Activated T-helper 17 cell treated with anti-CD3 and anti-CD28 coated beads, Interleukin-2, amount 50 U/mL, for 72 hours (primary cell): Measurements from ENCODE around the gene ASMTL. TPM values are rescaled to one million over a fixed set of nuclear protein-coding genes. Genes with fewer than 3 reads are reported as not detected.
"Not testable (repeated sequence)": the region's sequence is repeated elsewhere in the genome, so short reads cannot be mapped to it uniquely, and the experiment has no call there.

Source experiments
- ATAC-seq: fragments of 150-1000 bp; cut with Tn5 transposase; replicated peaks from 2 replicates; pipeline ENCODE4 v1.10.0; 2021; ENCODE audit warnings: mild to moderate bottlenecking, moderate library complexity
- H3K27ac Mint-ChIP-seq: one replicate; pipeline ENCODE4 v1.8.0; 2022; ENCODE audit warnings: mixed read lengths
- H3K27me3 Mint-ChIP-seq: one replicate; pipeline ENCODE4 v1.8.0; 2022; ENCODE audit warnings: mixed read lengths
- H3K36me3 Mint-ChIP-seq: one replicate; pipeline ENCODE4 v1.8.0; 2022; ENCODE audit warnings: low read depth, mild to moderate bottlenecking, mixed read lengths
- H3K4me1 Mint-ChIP-seq: one replicate; pipeline ENCODE4 v1.8.0; 2022; ENCODE audit warnings: mixed read lengths
- H3K4me3 Mint-ChIP-seq: one replicate; pipeline ENCODE4 v1.8.0; 2022; ENCODE audit warnings: mild to moderate bottlenecking, mixed read lengths
- H3K9me3 Mint-ChIP-seq: one replicate; pipeline ENCODE4 v1.8.0; 2022; ENCODE audit warnings: mixed read lengths
- total RNA-seq, 2 donors: library from RNA; stranded (reverse); gene quantifications; one replicate each; pipeline ENCODE4 v1.2.3, GENCODE V29; 2022

ASMTL gene
- total RNA-seq, 2 donors from 2014 or later = 50.6 to 65.5 TPM

DNA sequence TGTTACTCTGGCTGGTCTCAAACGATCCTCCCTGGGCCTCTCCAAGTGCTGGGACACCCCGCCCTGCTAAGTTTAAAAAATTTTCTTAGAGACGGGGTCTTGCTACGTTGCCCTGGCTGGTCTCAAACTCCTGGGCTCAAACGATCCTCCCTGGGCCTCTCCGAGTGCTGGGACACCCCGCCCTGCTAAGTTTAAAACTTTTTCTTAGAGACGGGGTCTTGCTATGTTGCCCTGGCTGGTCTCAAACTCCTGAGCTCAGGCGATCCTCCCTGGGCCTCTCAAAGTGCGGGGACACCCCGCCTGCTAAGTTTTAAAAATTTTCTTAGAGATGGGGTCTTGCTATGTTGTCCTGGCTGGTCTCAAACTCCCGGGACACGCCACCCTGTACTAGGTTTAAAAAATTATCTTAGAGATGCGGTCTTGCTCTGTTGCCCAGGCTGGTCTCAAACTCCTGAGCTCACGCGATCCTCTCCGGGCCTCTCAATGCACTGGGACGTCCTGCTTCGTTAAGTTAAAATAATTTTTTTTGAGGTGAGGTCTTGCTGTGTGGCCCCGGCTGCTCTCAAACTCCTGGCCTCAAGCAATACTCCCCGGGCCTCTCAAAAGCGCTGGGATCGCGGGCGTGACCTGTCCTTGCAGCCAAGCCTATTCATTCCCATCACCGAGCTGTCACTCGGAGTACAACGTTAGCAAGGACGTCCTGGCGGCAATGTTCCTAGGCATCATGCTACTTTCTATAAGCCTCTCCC, 61.9 kb downstream of the ASMTL start:
- H3K27me3 Mint-ChIP-seq = no peaks in the 10 kb centered on the region
- peak overlapping the region; percentile 84 for H3K4me3 Mint-ChIP-seq
- peaks cover 31% of the 10 kb centered on the region for H3K4me1 Mint-ChIP-seq
- H3K36me3 Mint-ChIP-seq = peaks cover 78% of the 10 kb centered on the region
- no peak for ATAC-seq
- peak overlapping the region; percentile 87 for H3K27ac Mint-ChIP-seq
- H3K9me3 Mint-ChIP-seq = no peaks in the 10 kb centered on the region

DNA sequence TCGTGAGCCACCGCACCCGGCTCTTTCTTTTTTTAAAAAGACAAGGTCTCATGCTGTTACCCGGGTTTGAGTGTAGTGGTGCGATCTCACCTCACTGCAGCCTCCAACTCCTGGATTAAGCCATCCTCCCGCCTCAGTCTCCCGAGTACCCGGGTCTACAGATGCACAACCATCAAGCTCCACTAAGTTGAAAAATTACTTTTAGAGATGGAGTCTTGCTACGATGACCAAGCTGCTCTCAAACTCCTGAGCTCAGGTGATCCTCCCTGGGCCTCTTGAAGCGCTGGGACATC, 62.8 kb downstream of the ASMTL start:
- no peak for ATAC-seq
- Mint-ChIP-seq H3K27ac (no peak overlapping the region), H3K4me1 (peaks cover 23% of the 10 kb centered on the region), H3K27me3 (no peaks in the 10 kb centered on the region), H3K9me3 (no peaks in the 10 kb centered on the region), H3K4me3 (peak overlapping the region; percentile 84), H3K36me3 (peaks cover 79% of the 10 kb centered on the region)

DNA sequence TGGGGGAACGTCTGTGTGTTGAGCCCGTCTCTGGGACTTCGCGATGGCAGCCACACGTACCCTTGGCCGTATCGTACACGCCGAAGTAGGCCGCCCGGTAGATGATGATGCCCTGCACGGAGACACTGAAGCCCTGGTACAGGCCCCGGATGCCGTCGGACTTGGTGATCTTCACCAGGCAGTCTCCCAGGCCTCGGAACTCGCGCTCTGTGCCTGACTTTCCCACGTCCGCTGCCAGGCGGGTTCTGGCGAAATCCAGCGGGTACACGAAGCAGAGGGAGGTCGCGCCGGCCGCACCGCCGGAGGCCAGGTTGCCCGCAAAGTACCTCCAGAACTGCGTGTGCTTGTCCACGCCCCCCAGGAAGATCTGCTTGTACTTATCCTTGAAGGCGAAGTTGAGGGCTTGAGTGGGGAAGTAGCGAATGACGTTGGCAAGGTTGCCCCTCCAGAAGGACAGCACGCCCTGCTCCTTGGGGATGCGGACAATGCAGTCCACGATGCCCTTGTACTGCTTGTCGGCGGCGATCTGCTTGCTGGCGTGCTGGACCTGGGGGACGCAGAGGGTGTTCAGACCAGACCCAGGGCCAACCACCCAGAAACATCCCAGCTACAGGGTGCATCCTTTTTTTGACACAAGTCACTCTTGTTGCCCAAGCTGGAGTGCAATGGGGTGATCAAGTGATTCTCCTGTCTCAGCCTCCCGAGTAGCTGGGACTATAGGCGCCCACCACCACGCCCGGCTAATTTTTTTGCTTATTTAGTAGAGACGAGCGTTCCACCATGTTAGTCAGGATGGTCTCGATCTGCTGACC, 63.3 kb downstream of the ASMTL start:
- H3K27ac Mint-ChIP-seq = no peak overlapping the region
- ATAC-seq = no peak
- no peaks in the 10 kb centered on the region for H3K9me3 Mint-ChIP-seq
- H3K36me3 Mint-ChIP-seq = peaks cover 84% of the 10 kb centered on the region
- H3K4me3 Mint-ChIP-seq = peak overlapping the region; percentile 84
- H3K4me1 Mint-ChIP-seq = peaks cover 20% of the 10 kb centered on the region
- H3K27me3 Mint-ChIP-seq = no peaks in the 10 kb centered on the region

DNA sequence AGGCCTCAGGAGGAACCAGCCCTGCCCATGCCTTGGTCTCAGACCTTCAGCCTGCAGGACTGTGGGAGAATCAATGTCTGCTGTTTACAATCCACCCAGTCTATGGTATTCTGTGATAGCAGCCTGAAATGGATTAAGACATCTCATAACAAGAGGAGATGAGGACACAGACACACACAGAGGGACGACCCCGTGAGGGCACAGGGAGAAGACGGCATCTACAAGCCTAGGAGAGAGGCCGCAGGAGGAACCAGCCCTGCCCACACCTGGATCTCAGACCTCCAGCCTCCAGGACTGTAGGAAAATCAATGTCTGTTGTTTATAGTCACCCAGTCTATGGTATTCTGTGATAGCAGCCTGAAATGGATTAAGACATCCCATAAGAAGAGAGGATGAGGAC, 64.1 kb downstream of the ASMTL start:
- Mint-ChIP-seq H3K27ac (peak overlapping the region; percentile 87), H3K9me3 (no peaks in the 10 kb centered on the region), H3K36me3 (peaks cover 91% of the 10 kb centered on the region), H3K27me3 (no peaks in the 10 kb centered on the region), H3K4me1 (peaks cover 13% of the 10 kb centered on the region), H3K4me3 (peak overlapping the region; percentile 84)
- no peak for ATAC-seq

DNA sequence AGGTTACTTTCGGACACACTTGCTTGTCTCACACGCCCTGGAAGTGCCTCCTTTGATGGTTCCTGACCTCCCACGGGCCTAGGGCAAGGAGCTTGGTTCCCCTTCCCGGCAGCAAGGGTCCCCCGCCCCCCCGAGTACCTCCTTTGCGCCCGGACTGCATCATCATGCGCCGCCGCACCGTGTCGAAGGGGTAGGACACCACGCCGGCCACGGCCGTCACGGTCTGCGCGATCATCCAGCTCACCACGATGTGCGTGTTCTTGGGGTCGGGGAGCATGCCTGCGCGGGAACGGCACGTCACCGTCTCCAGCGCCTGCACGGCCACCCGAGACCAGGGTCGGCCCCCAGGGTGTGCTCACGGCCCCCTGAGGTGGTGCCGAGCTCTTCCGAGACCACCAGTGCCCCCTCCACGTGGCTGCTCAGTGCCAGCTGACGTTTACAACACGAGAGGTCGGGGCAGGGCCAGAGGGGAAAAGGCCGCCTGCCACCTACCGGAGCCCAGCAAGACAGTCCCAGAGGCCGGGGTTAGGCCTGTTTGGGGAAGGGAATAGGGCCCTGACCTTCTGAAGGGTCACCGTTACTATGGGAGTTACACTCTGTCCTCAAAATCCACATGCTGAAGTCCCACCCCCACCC, 65.5 kb downstream of the ASMTL start:
- H3K27ac Mint-ChIP-seq = peak overlapping the region; percentile 87
- H3K9me3 Mint-ChIP-seq = no peaks in the 10 kb centered on the region
- peaks cover 10% of the 10 kb centered on the region for H3K4me1 Mint-ChIP-seq
- no peaks in the 10 kb centered on the region for H3K27me3 Mint-ChIP-seq
- H3K36me3 Mint-ChIP-seq = peaks cover 89% of the 10 kb centered on the region
- no peak for ATAC-seq
- peak overlapping the region; percentile 84 for H3K4me3 Mint-ChIP-seq

DNA sequence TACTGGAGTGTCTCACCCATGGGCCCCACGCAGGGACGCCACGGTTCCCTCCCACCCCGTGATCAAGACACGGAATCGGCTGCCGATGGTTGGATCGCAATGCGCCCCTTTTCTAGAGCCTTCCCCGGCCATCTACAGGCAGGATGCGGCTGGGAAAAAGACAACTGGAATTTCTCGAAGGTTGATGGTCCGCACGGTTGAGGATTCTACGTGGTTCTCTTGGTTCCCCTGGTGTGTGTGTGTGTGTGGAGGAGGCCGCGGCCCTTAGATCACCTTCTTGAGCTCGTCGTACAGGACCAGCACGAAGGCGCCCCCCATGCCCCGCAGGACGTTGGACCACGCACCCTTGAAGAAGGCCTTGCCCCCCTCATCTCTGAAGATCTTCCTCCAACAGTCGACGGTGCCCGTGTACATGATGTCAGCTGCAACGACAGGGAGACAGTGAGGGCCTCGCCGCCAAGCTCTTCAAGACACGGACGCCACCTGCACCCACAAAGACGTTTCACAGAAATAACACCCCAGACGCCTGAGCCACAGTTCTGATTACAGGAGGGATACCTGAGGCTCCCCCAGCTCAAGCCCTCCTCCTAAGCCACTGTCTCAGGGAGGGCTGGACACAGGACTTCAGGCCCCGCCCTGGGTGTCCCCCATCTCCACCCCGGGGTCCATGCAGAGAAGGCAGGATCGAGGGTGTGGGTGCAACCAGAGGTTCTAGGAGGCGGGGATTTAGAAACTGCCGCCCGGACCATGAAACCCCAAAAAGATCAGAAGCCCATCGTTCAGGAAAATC, 66.2 kb downstream of the ASMTL start:
- Mint-ChIP-seq H3K4me3 (no peak overlapping the region), H3K27me3 (no peaks in the 10 kb centered on the region), H3K9me3 (no peaks in the 10 kb centered on the region), H3K27ac (no peak overlapping the region), H3K4me1 (peaks cover 10% of the 10 kb centered on the region), H3K36me3 (peaks cover 83% of the 10 kb centered on the region)
- no peak for ATAC-seq

DNA sequence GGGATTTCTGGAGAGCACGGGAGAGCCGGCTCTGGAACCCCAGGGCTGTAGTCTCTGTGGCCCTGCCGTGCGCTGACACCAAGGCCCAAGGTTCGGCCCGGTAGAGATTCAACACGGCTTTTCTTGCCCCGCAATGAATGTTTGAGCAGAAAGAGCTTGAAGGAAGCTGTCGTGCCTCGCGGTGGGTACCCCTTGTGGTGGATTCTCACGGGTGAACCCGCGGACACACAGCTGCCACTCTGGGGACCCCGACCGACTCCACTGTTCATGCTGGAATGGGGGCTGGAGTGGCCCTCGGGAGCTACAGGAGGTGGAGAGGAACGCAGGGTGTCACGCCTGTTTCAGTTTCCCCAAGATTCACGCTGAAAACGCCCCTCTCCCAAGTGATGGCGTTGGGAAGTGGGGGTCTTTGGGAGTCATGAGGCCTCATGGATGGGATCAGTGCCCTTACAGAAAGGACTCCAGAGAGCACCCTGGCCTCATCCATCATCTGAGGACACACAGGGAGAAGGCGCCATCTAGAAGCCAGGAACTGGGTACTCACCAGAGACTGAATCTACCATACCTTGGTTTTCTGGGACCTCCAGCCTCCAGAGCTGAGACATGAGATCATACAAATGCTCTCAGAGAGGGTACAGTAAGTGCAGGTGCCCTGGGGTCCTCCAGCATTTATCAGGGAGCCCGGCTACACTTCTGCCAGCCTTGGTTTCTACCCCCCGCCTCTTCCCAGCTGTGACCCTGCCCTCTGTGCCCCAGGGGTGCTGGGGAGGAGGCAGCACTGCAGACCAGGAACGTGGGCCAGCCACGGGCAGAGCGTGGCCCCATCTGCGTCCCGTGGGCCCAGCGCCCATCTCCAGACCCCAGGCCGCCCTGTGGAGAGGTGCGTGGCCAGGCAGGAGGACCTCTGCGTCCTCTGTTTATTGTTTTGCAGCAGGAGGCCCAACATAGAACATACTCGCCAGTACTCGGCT, 67.2 kb downstream of the ASMTL start:
- H3K27me3 Mint-ChIP-seq = no peaks in the 10 kb centered on the region
- H3K4me1 Mint-ChIP-seq = peaks cover 10% of the 10 kb centered on the region
- no peak overlapping the region for H3K4me3 Mint-ChIP-seq
- H3K36me3 Mint-ChIP-seq = peaks cover 73% of the 10 kb centered on the region
- no peak overlapping the region for H3K27ac Mint-ChIP-seq
- no peaks in the 10 kb centered on the region for H3K9me3 Mint-ChIP-seq
- peak; percentile 10 for ATAC-seq

DNA sequence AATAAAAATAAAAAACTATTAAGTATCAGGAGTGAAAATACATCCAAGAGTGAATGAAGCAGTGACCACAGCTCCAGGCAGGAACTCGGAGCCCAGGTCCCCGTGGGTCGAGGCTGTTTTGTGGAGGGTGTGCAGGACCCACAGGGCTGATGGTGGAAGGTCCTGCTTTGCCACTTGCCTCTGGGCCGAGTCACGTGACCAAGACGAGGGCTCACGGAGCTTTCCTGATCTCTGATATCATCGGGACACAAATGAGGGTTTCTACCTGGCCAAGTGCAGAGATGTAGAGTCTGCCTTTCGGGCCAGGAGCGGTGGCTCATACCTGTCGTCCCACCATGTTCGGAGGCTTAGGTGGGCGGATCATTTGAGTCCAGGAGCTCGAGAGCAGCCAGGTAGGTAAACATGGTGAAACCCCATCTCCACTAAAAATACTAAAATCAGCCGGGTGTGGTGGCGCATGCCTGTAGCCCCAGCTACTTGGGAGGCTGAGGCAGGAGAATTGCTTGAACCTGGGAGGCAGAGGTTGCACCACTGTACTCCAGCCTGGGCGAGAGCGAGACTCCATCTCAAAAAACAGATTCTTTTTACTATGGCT, 68.0 kb downstream of the ASMTL start:
- H3K9me3 Mint-ChIP-seq = no peaks in the 10 kb centered on the region
- ATAC-seq = no peak
- no peak overlapping the region for H3K27ac Mint-ChIP-seq
- H3K27me3 Mint-ChIP-seq = no peaks in the 10 kb centered on the region
- peaks cover 66% of the 10 kb centered on the region for H3K36me3 Mint-ChIP-seq
- H3K4me3 Mint-ChIP-seq = no peak overlapping the region
- peaks cover 10% of the 10 kb centered on the region for H3K4me1 Mint-ChIP-seq

DNA sequence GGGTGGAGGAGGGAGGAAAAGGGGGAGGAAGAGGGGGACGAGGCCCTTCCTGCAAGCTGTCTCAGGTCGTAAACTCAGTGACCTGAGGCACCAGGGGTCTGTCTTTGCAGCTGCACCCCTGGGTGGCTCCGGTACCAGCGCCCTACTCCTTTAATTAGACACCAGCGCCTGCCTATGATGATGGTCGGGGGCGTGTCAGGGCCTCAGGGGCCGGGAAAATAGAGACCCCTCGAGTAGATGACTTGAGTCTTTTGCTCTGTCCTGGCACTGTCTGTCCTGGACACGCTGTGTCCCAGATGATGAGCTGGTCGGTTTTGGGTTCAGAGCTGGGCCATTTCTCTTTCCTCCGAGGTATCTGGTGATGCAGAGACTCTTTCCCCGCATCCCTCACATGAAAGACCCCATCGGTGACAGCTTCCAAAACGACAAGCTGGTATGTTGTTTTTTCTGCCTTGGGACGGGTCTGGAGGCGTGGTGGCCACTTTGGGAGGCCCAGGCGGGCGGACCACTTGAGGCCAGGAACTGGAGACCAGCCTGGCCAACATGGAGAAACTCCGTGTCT, 72.0 kb downstream of the ASMTL start:
- H3K27me3 Mint-ChIP-seq = no peaks in the 10 kb centered on the region
- H3K4me1 Mint-ChIP-seq = no peaks in the 10 kb centered on the region
- H3K9me3 Mint-ChIP-seq = no peaks in the 10 kb centered on the region
- peaks cover 26% of the 10 kb centered on the region for H3K36me3 Mint-ChIP-seq
- ATAC-seq = no peak
- no peak overlapping the region for H3K27ac Mint-ChIP-seq
- H3K4me3 Mint-ChIP-seq = no peak overlapping the region

DNA sequence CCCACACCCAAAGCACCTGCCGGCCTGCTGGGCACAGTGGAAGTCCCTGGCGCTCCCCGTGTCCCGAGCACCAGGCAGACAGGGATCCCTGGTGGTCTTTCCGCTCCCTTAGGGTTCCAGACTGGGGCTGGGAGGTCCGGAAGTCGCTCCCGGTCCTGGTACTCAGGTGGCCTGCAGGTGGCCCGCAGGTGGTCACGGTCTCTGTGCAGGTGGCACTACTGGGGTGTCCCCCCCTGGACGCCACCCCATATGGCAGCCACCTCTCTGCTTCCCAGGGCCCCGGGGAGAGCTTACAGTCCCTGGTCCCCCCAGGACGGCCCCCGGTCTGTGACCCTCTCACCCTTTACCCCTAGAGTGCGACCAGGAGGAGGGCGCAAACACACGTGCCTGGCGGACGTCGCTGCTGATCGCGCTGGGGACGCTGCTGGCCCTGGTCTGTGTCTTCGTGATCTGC, 74.4 kb downstream of the ASMTL start:
- no peak for ATAC-seq
- no peaks in the 10 kb centered on the region for H3K4me1 Mint-ChIP-seq
- H3K36me3 Mint-ChIP-seq = peaks cover 1% of the 10 kb centered on the region
- H3K4me3 Mint-ChIP-seq = no peak overlapping the region
- H3K27me3 Mint-ChIP-seq = no peaks in the 10 kb centered on the region
- no peak overlapping the region for H3K27ac Mint-ChIP-seq
- H3K9me3 Mint-ChIP-seq = no peaks in the 10 kb centered on the region

DNA sequence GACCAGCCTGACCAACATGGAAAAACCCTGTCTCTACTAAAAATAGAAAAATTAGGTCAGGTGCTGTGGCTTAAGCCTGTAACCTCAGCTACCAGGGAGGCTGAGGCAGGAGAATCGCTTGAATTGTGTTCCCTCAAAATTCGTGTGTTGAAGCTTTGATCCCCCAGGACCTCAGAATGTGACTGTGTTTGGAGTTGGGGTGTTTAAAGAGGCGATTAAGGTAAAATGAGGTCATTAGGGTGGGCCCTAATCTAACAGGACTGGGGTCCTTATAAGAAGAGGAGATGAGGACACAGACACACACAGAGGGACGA, 84.4 kb downstream of the ASMTL start:
- Mint-ChIP-seq H3K36me3 (no peaks in the 10 kb centered on the region), H3K4me1 (no peaks in the 10 kb centered on the region), H3K27me3 (no peaks in the 10 kb centered on the region), H3K9me3 (no peaks in the 10 kb centered on the region), H3K4me3 (no peak overlapping the region), H3K27ac (peak overlapping the region; percentile 73)
- ATAC-seq = no peak

DNA sequence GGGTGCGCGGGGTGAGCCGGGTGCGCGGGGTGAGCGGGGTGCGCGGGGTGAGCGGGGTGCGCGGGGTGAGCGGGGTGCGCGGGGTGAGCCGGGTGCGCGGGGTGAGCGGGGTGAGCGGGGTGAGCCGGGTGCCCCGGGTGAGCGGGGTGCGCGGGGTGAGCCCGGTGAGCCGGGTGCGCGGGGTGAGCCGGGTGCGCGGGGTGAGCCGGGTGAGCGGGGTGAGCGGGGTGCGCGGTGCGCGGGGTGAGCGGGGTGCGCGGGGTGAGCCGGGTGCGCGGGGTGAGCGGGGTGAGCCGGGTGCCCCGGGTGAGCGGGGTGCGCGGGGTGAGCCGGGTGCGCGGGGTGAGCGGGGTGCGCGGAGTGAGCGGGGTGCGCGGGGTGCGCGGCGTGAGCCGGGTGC, 86.3 kb downstream of the ASMTL start:
- H3K4me3 Mint-ChIP-seq, ATAC-seq, H3K27me3 Mint-ChIP-seq, H3K4me1 Mint-ChIP-seq, H3K27ac Mint-ChIP-seq, H3K36me3 Mint-ChIP-seq, H3K9me3 Mint-ChIP-seq: not testable (repeated sequence)

DNA sequence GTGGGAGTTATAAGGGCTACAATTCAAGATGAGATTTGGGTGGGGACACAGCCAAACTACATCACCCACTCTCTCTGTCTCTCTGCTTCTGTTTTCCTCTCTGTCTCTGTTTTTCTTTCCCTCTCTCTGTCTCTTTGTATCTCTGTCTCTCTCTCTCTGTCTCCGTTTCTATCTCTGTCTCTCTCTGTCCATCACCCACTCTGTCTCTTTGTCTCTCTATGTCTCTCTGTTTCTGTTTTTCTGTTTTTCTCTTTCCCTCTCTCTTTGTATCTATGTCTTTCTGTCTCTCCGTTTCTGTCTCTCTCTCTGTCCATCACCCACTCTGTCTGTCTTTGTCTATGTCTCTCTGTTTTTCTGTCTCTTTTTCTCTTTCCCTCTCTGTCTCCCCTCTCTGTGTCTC, 90.8 kb downstream of the ASMTL start:
- H3K9me3 Mint-ChIP-seq = no peaks in the 10 kb centered on the region
- H3K4me1 Mint-ChIP-seq = peaks cover 9% of the 10 kb centered on the region
- peak overlapping the region; percentile 80 for H3K27ac Mint-ChIP-seq
- ATAC-seq = no peak
- H3K4me3 Mint-ChIP-seq = no peak overlapping the region
- no peaks in the 10 kb centered on the region for H3K27me3 Mint-ChIP-seq
- peaks cover 32% of the 10 kb centered on the region for H3K36me3 Mint-ChIP-seq
